HepG2 (cell line): ENCODE results near the gene ZFYVE28.

Source experiments
- CEBPB ChIP-seq: IDR thresholded peaks from 2 replicates; pipeline ENCODE4 v1.6.1; 2011; ENCODE audit warnings: low read depth, low read length, improper control_type of control experiment, borderline replicate concordance
- CERS6 ChIP-seq: sonication (generic); formaldehyde crosslinking; IDR thresholded peaks from 2 replicates; pipeline ENCODE4 v1.5.0; 2020; ENCODE audit warnings: missing genetic modification reagents
- MYNN ChIP-seq: sonication (generic); formaldehyde crosslinking; IDR thresholded peaks from 2 replicates; pipeline ENCODE4 v1.4.0; 2020; ENCODE audit warnings: mild to moderate bottlenecking, low read depth, missing genetic modification reagents
- RORA ChIP-seq: sonication (generic); formaldehyde crosslinking; IDR thresholded peaks from 2 replicates; pipeline ENCODE4 v1.5.0; 2020; ENCODE audit warnings: mild to moderate bottlenecking, missing genetic modification reagents, moderate library complexity
- SPEN ChIP-seq: sonication (generic); formaldehyde crosslinking; IDR thresholded peaks from 2 replicates; pipeline ENCODE4 v1.5.1; 2020; ENCODE audit warnings: low read depth, mild to moderate bottlenecking, missing genetic modification reagents
- SRF ChIP-seq: IDR thresholded peaks from 2 replicates; pipeline ENCODE4 v1.6.1; 2011; ENCODE audit warnings: mild to moderate bottlenecking, low read depth, low read length, moderate library complexity
- TAF15 ChIP-seq: fragments of 200-400 bp; formaldehyde crosslinking; IDR thresholded peaks from one replicate; pipeline ENCODE4 v1.6.1; 2018; ENCODE audit warnings: mild to moderate bottlenecking, low read depth, low read length; ENCODE audit not compliant: poor library complexity, severe bottlenecking
- TF ChIP-seq, protein P1 (sequence below): IDR thresholded peaks from 2 replicates; pipeline ENCODE4 v1.6.1; 2012; ENCODE audit warnings: inconsistent platforms
- TF ChIP-seq, protein P2 (sequence below): sonication (generic); formaldehyde crosslinking; IDR thresholded peaks from 2 replicates; pipeline ENCODE4 v1.4.0; 2020; ENCODE audit warnings: mild to moderate bottlenecking, missing genetic modification reagents
- TF ChIP-seq, protein P3 (sequence below), 2 experiments: sonication (generic) in 1 of 2; formaldehyde crosslinking in 1 of 2; IDR thresholded peaks; 2 replicates each; pipeline versions ENCODE4 v1.5.1 to v1.6.1; 2011 to 2020; ENCODE audit warnings: borderline replicate concordance in 1 of 2, low read depth in 1 of 2, low read length in 1 of 2, mild to moderate bottlenecking in 1 of 2, missing genetic modification reagents in 1 of 2, moderate library complexity in 1 of 2

GRCh38 chr4:2243681-2244380 is 174.6 kb downstream of the ZFYVE28 start:
- no peak for TF ChIP-seq SPEN
- no peak for TF ChIP-seq CEBPB
- TF ChIP-seq TAF15: no peak
- TF ChIP-seq, protein P1, sequence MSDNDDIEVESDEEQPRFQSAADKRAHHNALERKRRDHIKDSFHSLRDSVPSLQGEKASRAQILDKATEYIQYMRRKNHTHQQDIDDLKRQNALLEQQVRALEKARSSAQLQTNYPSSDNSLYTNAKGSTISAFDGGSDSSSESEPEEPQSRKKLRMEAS: no peak
- TF ChIP-seq, protein P2, sequence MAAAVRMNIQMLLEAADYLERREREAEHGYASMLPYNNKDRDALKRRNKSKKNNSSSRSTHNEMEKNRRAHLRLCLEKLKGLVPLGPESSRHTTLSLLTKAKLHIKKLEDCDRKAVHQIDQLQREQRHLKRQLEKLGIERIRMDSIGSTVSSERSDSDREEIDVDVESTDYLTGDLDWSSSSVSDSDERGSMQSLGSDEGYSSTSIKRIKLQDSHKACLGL (CRISPR knock-in tag): no peak
- TF ChIP-seq, protein P3, sequence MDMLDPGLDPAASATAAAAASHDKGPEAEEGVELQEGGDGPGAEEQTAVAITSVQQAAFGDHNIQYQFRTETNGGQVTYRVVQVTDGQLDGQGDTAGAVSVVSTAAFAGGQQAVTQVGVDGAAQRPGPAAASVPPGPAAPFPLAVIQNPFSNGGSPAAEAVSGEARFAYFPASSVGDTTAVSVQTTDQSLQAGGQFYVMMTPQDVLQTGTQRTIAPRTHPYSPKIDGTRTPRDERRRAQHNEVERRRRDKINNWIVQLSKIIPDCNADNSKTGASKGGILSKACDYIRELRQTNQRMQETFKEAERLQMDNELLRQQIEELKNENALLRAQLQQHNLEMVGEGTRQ (IDR thresholded peaks at IDR 0.05; ENCODE audit: low read depth, low read length): no peak
- TF ChIP-seq, protein P3 (CRISPR knock-in tag; IDR thresholded peaks at IDR 0.05; ENCODE audit: borderline replicate concordance): no peak
- TF ChIP-seq MYNN (CRISPR knock-in tag): no peak
- no peak for TF ChIP-seq CERS6
- no peak for TF ChIP-seq RORA (CRISPR knock-in tag)
- TF ChIP-seq SRF: no peak
